SIG-M5 (cell line): ENCODE results near the gene MYH14.

ENCODE experiments used
- DNase-seq: peaks from one replicate; lab custom pipeline; 2025; lab: John Stamatoyannopoulos, UW

MYH14 gene

GRCh38 chr19:50195224-50195623 is 8.2 kb upstream of the MYH14 start:
- no peak for DNase-seq

GRCh38 chr19:50196322-50196932 is 7.0 kb upstream of the MYH14 start:
- DNase-seq, result no peak

- DNase-seq, result no peak
Measured at GRCh38 chr19:50197348-50197747, 6.1 kb upstream of the MYH14 start.

- no peak for DNase-seq
Measured at GRCh38 chr19:50198431-50199258, 4.8 kb upstream of the MYH14 start.

- no peak for DNase-seq
Measured at GRCh38 chr19:50199259-50199555, 4.2 kb upstream of the MYH14 start.

- no peak for DNase-seq
Measured at GRCh38 chr19:50202386-50202785, 1.0 kb upstream of the MYH14 start.

GRCh38 chr19:50202962-50203280 is 501 bp upstream of the MYH14 start:
- no peak for DNase-seq

- no peak for DNase-seq
Measured at GRCh38 chr19:50204081-50204428, 633 bp downstream of the MYH14 start.

- DNase-seq, result no peak
Measured at GRCh38 chr19:50204811-50205675, 1.6 kb downstream of the MYH14 start.

GRCh38 chr19:50205681-50206138 is 2.3 kb downstream of the MYH14 start:
- DNase-seq, result no peak

- DNase-seq, result no peak
Measured at GRCh38 chr19:50206191-50206590, 2.8 kb downstream of the MYH14 start.

- DNase-seq, result no peak
Measured at GRCh38 chr19:50207730-50208129, 4.3 kb downstream of the MYH14 start.

GRCh38 chr19:50209131-50209530 is 5.7 kb downstream of the MYH14 start:
- no peak for DNase-seq

GRCh38 chr19:50210425-50210824 is 7.0 kb downstream of the MYH14 start:
- no peak for DNase-seq

- no peak for DNase-seq
Measured at GRCh38 chr19:50213925-50214324, 10.5 kb downstream of the MYH14 start.

- no peak for DNase-seq
Measured at GRCh38 chr19:50214699-50215543, 11.5 kb downstream of the MYH14 start.

GRCh38 chr19:50215820-50216219 is 12.4 kb downstream of the MYH14 start:
- DNase-seq, result no peak

- no peak for DNase-seq
Measured at GRCh38 chr19:50221087-50221486, 17.7 kb downstream of the MYH14 start.

- DNase-seq, result no peak
Measured at GRCh38 chr19:50222691-50223438, 19.4 kb downstream of the MYH14 start.

GRCh38 chr19:50223439-50223716 is 20.0 kb downstream of the MYH14 start:
- no peak for DNase-seq

GRCh38 chr19:50224986-50225747 is 21.7 kb downstream of the MYH14 start:
- no peak for DNase-seq
